Activated T-cell treated with anti-CD3 and anti-CD28 coated beads for 48 hours (primary cell): ENCODE data around the gene GJA3.

Experiments used
- DNase-seq: peaks from one replicate; pipeline ENCODE4 v3.0.0-alpha.2; 2020; ENCODE audit warnings: low read depth

GJA3 gene

GRCh38 chr13:20150561-20150960 is 10.3 kb downstream of the GJA3 start:
- DNase-seq = no peak

- no peak for DNase-seq
Measured at GRCh38 chr13:20149762-20150161, 11.1 kb downstream of the GJA3 start.

GRCh38 chr13:20148501-20149183 is 12.2 kb downstream of the GJA3 start:
- DNase-seq = no peak

GRCh38 chr13:20146381-20146780 is 14.5 kb downstream of the GJA3 start:
- DNase-seq = no peak

GRCh38 chr13:20145521-20145920 is 15.3 kb downstream of the GJA3 start:
- DNase-seq = no peak

- DNase-seq = no peak
Measured at GRCh38 chr13:20144141-20144850, 16.6 kb downstream of the GJA3 start.

GRCh38 chr13:20142927-20143480 is 17.8 kb downstream of the GJA3 start:
- DNase-seq = no peak

GRCh38 chr13:20142023-20142926 is 18.6 kb downstream of the GJA3 start:
- DNase-seq = no peak

GRCh38 chr13:20141238-20142022 is 19.4 kb downstream of the GJA3 start:
- DNase-seq = no peak

- no peak for DNase-seq
Measured at GRCh38 chr13:20140487-20140886, 20.4 kb downstream of the GJA3 start.

GRCh38 chr13:20137875-20138274 is 23.0 kb downstream of the GJA3 start:
- DNase-seq = no peak

- peak; percentile 62 for DNase-seq
Measured at GRCh38 chr13:20136781-20137703, 23.8 kb downstream of the GJA3 start.

- no peak for DNase-seq
Measured at GRCh38 chr13:20134732-20135131, 26.1 kb downstream of the GJA3 start.

GRCh38 chr13:20132052-20132634 is 28.7 kb downstream of the GJA3 start:
- no peak for DNase-seq

GRCh38 chr13:20131057-20131832 is 29.6 kb downstream of the GJA3 start:
- DNase-seq = no peak

GRCh38 chr13:20130652-20131051 is 30.2 kb downstream of the GJA3 start:
- no peak for DNase-seq

- no peak for DNase-seq
Measured at GRCh38 chr13:20130012-20130411, 30.8 kb downstream of the GJA3 start.

- no peak for DNase-seq
Measured at GRCh38 chr13:20129076-20129475, 31.8 kb downstream of the GJA3 start.

- DNase-seq = no peak
Measured at GRCh38 chr13:20128459-20128931, 32.4 kb downstream of the GJA3 start.
